AG09309 (cell line): ENCODE data around the gene GUF1.

Experiments used
- DNase-seq: peaks from one replicate; pipeline ENCODE4 v3.0.0-alpha.2; 2010; ENCODE audit warnings: low read depth
- H3K4me3 ChIP-seq: 2 replicates; pipeline ENCODE4 v1.5.1; 2011; ENCODE audit warnings: mild to moderate bottlenecking, low read depth, low read length, moderate library complexity; ENCODE audit not compliant: control insufficient read depth
- CTCF ChIP-seq: IDR thresholded peaks from 2 replicates; pipeline ENCODE4 v1.5.1; 2011; ENCODE audit warnings: mild to moderate bottlenecking, low read depth, low read length, inconsistent platforms; ENCODE audit not compliant: insufficient read depth, control insufficient read depth; ENCODE audit errors: missing control alignments

GUF1 gene

GRCh38 chr4:44684648-44685047 lies 6.4 kb downstream of the GUF1 start:
- H3K4me3 ChIP-seq = no peak overlapping the region
- DNase-seq = no peak
- TF ChIP-seq CTCF = no peak

GRCh38 chr4:44700427-44700826 lies 22.2 kb downstream of the GUF1 start:
- DNase-seq = no peak
- TF ChIP-seq CTCF = no peak
- no peak overlapping the region for H3K4me3 ChIP-seq

DNA sequence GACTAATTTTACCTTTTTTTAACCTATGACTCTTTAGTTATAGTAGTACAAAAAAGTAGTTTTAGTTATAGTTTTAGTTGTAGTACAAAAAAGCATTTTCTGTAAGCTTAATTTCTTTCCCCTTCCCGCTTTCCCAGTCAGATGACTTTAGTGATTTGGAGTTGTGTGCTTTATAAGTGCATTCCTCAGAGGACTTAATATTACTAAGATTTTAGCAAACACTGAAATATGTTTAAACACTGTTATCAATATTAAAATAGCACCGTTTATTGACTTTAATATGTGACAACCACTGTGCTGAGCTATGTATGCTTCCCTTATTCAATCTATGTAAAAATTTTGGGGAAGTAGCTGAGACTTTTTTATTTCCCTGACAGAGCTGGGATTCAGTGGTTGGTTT lies 22.8 kb downstream of the GUF1 start:
- DNase-seq = no peak
- no peak overlapping the region for H3K4me3 ChIP-seq
- TF ChIP-seq CTCF = no peak

GRCh38 chr4:44704673-44705072 lies 26.5 kb downstream of the GUF1 start:
- H3K4me3 ChIP-seq = no peak overlapping the region
- TF ChIP-seq CTCF = no peak
- DNase-seq = no peak

- H3K4me3 ChIP-seq = no peak overlapping the region
- no peak for DNase-seq
- no peak for TF ChIP-seq CTCF
Measured at GRCh38 chr4:44713125-44713524, 34.9 kb downstream of the GUF1 start.

- DNase-seq = no peak
- H3K4me3 ChIP-seq = no peak overlapping the region
- no peak for TF ChIP-seq CTCF
Measured at GRCh38 chr4:44716597-44716996, 38.4 kb downstream of the GUF1 start.

- no peak for TF ChIP-seq CTCF
- DNase-seq = no peak
- no peak overlapping the region for H3K4me3 ChIP-seq
Measured at GRCh38 chr4:44720371-44720770, 42.2 kb downstream of the GUF1 start.
